Measurements from ENCODE around the gene SPAG4. TPM values are rescaled to one million over a fixed set of nuclear protein-coding genes. Genes with fewer than 3 reads are reported as not detected.

SPAG4 gene
- total RNA-seq, 1 donor: 5.9 TPM

DNA sequence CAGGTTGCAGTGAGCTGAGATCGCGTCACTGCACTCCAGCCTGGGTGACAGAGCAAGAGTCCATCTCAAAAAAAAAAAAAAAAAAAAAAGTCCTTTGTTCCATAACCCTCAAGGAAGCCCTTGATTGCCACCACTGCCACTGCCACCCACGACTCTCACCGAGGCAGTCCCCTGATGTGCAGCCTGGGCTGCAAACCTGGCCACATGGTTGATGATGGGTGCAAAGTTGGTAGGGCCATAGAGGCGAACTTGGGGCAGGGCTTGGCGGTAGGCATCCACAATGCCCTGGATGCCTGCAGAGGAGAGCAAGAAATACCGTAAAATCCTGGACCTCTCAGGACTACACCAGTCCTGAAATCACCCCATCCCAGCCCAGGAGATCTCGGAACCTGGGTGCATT is 11.5 kb downstream of the SPAG4 start:
- H3K4me1 ChIP-seq (ENCODE audit: insufficient read depth, low read length): peaks cover 8% of the 10 kb centered on the region
- H3K27me3 ChIP-seq (ENCODE audit: insufficient read depth, low read length): no peaks in the 10 kb centered on the region
- H3K9me3 ChIP-seq (ENCODE audit: low read depth, low read length): no peaks in the 10 kb centered on the region
- no peak overlapping the region for H3K4me3 ChIP-seq (ENCODE audit: low read length)

DNA sequence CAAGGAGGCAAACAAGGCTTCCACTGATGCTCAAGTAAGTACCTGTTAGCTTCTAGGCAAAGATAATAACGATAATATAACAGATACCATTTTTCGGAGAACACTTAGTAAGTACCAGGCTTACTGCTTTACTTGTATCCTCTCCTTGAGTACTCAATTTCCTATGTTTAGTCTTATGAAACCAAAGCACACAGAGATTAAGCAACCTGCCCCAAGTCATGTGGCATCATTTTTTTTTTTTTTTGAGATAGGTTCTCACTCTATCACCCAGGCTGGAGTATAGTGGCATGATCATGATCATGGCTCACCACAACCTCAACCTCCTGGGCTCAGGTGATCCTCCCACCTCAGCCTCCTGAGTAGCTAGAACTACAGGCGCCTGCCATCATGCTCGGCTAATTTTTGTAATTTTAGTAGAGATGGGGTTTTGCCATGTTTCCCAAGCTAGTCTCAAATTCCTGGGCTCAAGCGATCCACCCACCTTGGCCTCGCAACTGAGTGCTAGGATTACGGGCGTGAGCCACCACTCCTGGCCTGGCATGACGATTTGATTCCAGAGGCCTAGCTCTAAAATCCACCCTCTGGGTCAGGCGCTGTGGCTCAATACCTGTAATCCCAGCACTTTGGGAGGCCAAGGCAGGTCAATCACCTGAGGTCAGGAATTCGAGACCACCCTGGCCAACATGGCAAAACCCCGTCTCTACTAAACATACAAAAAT is 14.0 kb downstream of the SPAG4 start:
- H3K9me3 ChIP-seq (ENCODE audit: low read depth, low read length): no peaks in the 10 kb centered on the region
- no peaks in the 10 kb centered on the region for H3K27me3 ChIP-seq (ENCODE audit: insufficient read depth, low read length)
- peaks cover 8% of the 10 kb centered on the region for H3K4me1 ChIP-seq (ENCODE audit: insufficient read depth, low read length)
- no peak overlapping the region for H3K4me3 ChIP-seq (ENCODE audit: low read length)

DNA sequence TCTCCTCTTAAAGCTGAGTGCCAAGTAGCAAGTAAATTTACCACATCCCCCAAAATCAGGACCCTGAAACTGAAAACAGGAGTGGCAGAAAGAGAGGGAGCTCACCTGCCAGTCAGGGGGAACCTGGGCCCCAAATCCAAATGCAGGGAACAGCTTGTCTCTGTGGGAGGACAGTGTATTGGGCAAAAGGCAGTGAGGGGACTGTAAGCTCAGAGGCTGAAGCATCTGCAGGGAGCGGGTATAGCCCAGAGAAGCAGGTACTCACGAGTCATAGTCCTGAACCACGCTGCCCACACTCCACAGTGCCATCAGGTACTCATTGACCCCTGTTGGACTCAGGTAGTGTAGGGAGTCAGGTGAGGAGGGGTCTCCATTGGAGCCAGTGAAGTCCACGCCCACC is 15.0 kb downstream of the SPAG4 start:
- H3K9me3 ChIP-seq (ENCODE audit: low read depth, low read length): no peaks in the 10 kb centered on the region
- no peak overlapping the region for H3K4me3 ChIP-seq (ENCODE audit: low read length)
- peaks cover 8% of the 10 kb centered on the region for H3K4me1 ChIP-seq (ENCODE audit: insufficient read depth, low read length)
- no peaks in the 10 kb centered on the region for H3K27me3 ChIP-seq (ENCODE audit: insufficient read depth, low read length)

GRCh38 chr20:35632539-35633115 is 17.0 kb downstream of the SPAG4 start:
- H3K4me1 ChIP-seq (ENCODE audit: insufficient read depth, low read length): peaks cover 8% of the 10 kb centered on the region
- H3K9me3 ChIP-seq (ENCODE audit: low read depth, low read length): no peaks in the 10 kb centered on the region

DNA sequence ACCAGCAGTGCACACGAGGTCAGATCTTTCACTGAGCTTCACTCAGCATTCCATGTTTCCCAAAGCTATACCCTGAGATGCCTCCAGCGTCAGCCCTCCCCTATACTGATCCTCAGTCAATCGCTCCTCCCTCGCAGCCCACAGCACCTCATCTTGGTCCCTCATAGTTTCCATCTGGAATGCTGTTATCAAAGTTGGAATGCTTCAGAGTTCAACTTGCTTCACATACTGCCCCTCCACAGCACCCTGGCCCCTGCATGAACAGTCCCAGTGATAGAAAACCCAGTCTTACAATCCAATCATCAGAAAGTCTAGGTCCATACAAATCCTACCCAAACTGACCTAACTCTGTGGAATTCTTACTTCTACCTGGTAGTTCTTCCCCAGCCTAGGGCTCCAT is 20.0 kb downstream of the SPAG4 start:
- no peaks in the 10 kb centered on the region for H3K4me1 ChIP-seq (ENCODE audit: insufficient read depth, low read length)
- H3K4me3 ChIP-seq (ENCODE audit: low read length): no peak overlapping the region
- no peaks in the 10 kb centered on the region for H3K27me3 ChIP-seq (ENCODE audit: insufficient read depth, low read length)
- H3K9me3 ChIP-seq (ENCODE audit: low read depth, low read length): no peaks in the 10 kb centered on the region

More at GRCh38 chr20:35632539-35633115, 17.0 kb downstream of the SPAG4 start:
- Histone ChIP-seq H3K27me3 (ENCODE audit: insufficient read depth, low read length) (no peaks in the 10 kb centered on the region), H3K4me3 (ENCODE audit: low read length) (no peak overlapping the region)

DNA sequence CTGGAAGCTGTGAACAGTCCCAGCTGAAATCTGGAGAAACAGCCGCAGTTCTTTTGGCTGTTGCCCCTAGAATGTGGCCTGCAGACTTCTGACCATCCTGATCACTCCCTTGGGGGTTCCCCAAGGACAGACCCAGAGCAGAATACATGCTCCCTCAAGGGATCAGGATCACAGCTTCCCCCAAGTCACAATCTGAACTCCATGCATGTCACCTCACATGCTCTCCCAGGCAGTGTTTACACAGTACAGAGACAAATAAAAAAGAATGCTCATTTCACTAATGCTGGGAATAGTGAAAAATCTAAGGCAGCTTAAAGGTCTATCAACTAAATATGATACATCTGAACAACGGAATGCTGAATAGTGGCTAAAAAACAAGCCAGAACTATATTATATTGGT is 20.5 kb downstream of the SPAG4 start:
- no peaks in the 10 kb centered on the region for H3K4me1 ChIP-seq (ENCODE audit: insufficient read depth, low read length)
- no peak overlapping the region for H3K4me3 ChIP-seq (ENCODE audit: low read length)
- no peaks in the 10 kb centered on the region for H3K9me3 ChIP-seq (ENCODE audit: low read depth, low read length)
- no peaks in the 10 kb centered on the region for H3K27me3 ChIP-seq (ENCODE audit: insufficient read depth, low read length)

- no peaks in the 10 kb centered on the region for H3K9me3 ChIP-seq (ENCODE audit: low read depth, low read length)
- H3K27me3 ChIP-seq (ENCODE audit: insufficient read depth, low read length): no peaks in the 10 kb centered on the region
- H3K4me3 ChIP-seq (ENCODE audit: low read length): no peak overlapping the region
- H3K4me1 ChIP-seq (ENCODE audit: insufficient read depth, low read length): peaks cover 7% of the 10 kb centered on the region
Measured at GRCh38 chr20:35637276-35637675, 21.6 kb downstream of the SPAG4 start.

- Histone ChIP-seq H3K9me3 (ENCODE audit: low read depth, low read length) (no peaks in the 10 kb centered on the region), H3K27me3 (ENCODE audit: insufficient read depth, low read length) (no peaks in the 10 kb centered on the region), H3K4me3 (ENCODE audit: low read length) (no peak overlapping the region), H3K4me1 (ENCODE audit: insufficient read depth, low read length) (peaks cover 13% of the 10 kb centered on the region)
Measured at GRCh38 chr20:35638751-35639150, 23.1 kb downstream of the SPAG4 start.

DNA sequence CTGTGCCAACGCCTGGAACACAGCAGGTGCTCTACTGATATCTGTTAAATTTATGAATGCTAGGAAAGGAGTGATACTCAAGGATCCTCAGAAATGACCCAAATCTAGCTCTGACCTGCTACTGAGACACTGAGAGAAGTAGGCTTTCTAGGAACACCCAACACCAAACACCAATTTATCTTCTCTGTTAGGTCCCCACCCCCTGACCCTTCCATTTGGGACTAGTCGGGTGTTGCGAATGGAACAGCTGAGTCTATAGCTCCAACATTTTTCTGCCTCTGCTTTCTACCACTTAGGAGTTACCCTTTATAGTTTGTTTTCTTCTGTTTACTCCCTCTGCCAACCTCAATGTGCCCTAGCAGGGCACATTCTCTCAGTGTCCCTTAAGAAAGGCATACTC is 25.1 kb downstream of the SPAG4 start:
- H3K4me1 ChIP-seq (ENCODE audit: insufficient read depth, low read length): peaks cover 21% of the 10 kb centered on the region
- no peak overlapping the region for H3K4me3 ChIP-seq (ENCODE audit: low read length)
- H3K27me3 ChIP-seq (ENCODE audit: insufficient read depth, low read length): no peaks in the 10 kb centered on the region
- no peaks in the 10 kb centered on the region for H3K9me3 ChIP-seq (ENCODE audit: low read depth, low read length)

GRCh38 chr20:35641743-35642142 is 26.1 kb downstream of the SPAG4 start:
- no peaks in the 10 kb centered on the region for H3K27me3 ChIP-seq (ENCODE audit: insufficient read depth, low read length)
- no peaks in the 10 kb centered on the region for H3K9me3 ChIP-seq (ENCODE audit: low read depth, low read length)
- H3K4me3 ChIP-seq (ENCODE audit: low read length): no peak overlapping the region
- H3K4me1 ChIP-seq (ENCODE audit: insufficient read depth, low read length): peaks cover 23% of the 10 kb centered on the region

DNA sequence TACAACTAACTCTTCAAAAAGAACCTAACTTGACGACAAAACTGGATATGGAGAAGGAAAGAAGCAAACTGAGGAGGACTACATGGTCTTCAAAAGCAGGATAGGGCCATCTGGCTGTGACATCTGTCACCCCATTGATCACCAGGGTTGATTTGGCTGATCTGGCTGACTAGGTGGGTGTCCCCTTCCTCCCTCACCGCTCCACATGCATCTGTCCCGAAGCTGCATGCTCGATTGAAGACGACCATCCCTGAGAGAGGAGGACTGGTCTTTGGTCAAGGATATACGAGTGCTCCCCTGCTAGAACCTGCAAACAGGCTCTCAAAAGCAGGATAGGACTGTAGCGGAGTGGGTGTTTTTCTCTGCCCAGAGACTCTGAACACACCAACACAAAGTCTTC is 27.4 kb downstream of the SPAG4 start:
- H3K4me3 ChIP-seq (ENCODE audit: low read length): no peak overlapping the region
- no peaks in the 10 kb centered on the region for H3K27me3 ChIP-seq (ENCODE audit: insufficient read depth, low read length)
- H3K9me3 ChIP-seq (ENCODE audit: low read depth, low read length): no peaks in the 10 kb centered on the region
- H3K4me1 ChIP-seq (ENCODE audit: insufficient read depth, low read length): peaks cover 23% of the 10 kb centered on the region

- H3K9me3 ChIP-seq (ENCODE audit: low read depth, low read length): no peaks in the 10 kb centered on the region
- peaks cover 23% of the 10 kb centered on the region for H3K4me1 ChIP-seq (ENCODE audit: insufficient read depth, low read length)
- no peak overlapping the region for H3K4me3 ChIP-seq (ENCODE audit: low read length)
- H3K27me3 ChIP-seq (ENCODE audit: insufficient read depth, low read length): no peaks in the 10 kb centered on the region
Measured at GRCh38 chr20:35644806-35645205, 29.2 kb downstream of the SPAG4 start.

GRCh38 chr20:35648836-35649235 is 33.2 kb downstream of the SPAG4 start:
- H3K9me3 ChIP-seq (ENCODE audit: low read depth, low read length): no peaks in the 10 kb centered on the region
- H3K27me3 ChIP-seq (ENCODE audit: insufficient read depth, low read length): no peaks in the 10 kb centered on the region
- no peak overlapping the region for H3K4me3 ChIP-seq (ENCODE audit: low read length)
- H3K4me1 ChIP-seq (ENCODE audit: insufficient read depth, low read length): peaks cover 9% of the 10 kb centered on the region

DNA sequence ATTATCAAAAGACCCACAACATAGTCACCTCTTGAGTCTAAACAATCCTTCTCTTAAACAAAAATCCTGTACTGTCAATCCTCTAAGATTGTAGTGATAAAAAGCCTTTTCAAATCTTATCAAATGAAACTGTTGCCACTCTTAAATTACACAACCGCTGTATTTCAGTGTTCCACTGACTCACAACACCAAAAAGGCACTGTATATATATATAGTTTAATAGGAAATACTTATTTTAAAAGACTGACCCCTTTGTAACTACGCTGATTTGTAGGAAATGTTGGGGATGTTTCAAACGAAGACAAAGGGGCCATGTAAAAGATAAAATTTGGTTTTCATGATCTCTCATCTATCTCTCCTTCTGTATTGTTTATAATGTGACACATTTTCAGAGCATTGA is 35.0 kb downstream of the SPAG4 start:
- no peaks in the 10 kb centered on the region for H3K27me3 ChIP-seq (ENCODE audit: insufficient read depth, low read length)
- H3K4me3 ChIP-seq (ENCODE audit: low read length): no peak overlapping the region
- H3K9me3 ChIP-seq (ENCODE audit: low read depth, low read length): no peaks in the 10 kb centered on the region
- H3K4me1 ChIP-seq (ENCODE audit: insufficient read depth, low read length): peaks cover 3% of the 10 kb centered on the region

DNA sequence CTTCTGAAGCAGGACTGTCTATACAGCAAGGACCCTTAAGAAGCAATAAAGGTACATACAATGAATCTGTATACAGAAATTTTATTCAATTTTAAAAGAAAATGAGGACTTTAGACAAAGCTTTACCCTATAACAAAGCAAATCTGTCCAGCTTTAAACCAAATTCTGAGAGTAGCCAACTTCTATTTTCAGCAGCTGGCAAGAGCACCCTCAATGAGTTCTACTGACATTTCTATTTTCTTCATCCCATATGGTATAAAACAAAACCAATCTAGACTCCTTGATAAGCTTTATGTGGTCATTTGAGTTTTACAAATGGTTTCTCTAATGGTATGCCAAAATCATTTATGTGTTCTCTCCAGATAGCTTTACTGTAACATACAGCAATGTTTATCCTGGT is 36.3 kb downstream of the SPAG4 start:
- no peaks in the 10 kb centered on the region for H3K9me3 ChIP-seq (ENCODE audit: low read depth, low read length)
- H3K4me1 ChIP-seq (ENCODE audit: insufficient read depth, low read length): peaks cover 4% of the 10 kb centered on the region
- H3K4me3 ChIP-seq (ENCODE audit: low read length): no peak overlapping the region
- no peaks in the 10 kb centered on the region for H3K27me3 ChIP-seq (ENCODE audit: insufficient read depth, low read length)

Measured in mononuclear cell (primary cell).